GM21447 (cell line): ENCODE measurements around the gene NTNG2.

Source experiments
- ATAC-seq: cut with Tn5 transposase; IDR thresholded peaks from one replicate; pipeline ENCODE4 v1.9.1; 2021; ENCODE audit not compliant: unreplicated experiment

The NTNG2 gene

GRCh38 chr9:132234535-132234934 is 72.7 kb downstream of the NTNG2 start:
- ATAC-seq = no peak

GRCh38 chr9:132235125-132235524 is 73.3 kb downstream of the NTNG2 start:
- ATAC-seq = no peak

- no peak for ATAC-seq
Observed at GRCh38 chr9:132235894-132236661, 74.2 kb downstream of the NTNG2 start.

- ATAC-seq = no peak
Observed at GRCh38 chr9:132236662-132237311, 74.9 kb downstream of the NTNG2 start.

GRCh38 chr9:132237481-132237880 is 75.6 kb downstream of the NTNG2 start:
- ATAC-seq = no peak

GRCh38 chr9:132238026-132238972 is 76.4 kb downstream of the NTNG2 start:
- no peak for ATAC-seq

- ATAC-seq = no peak
Observed at GRCh38 chr9:132238992-132239391, 77.1 kb downstream of the NTNG2 start.

GRCh38 chr9:132239518-132239917 is 77.7 kb downstream of the NTNG2 start:
- no peak for ATAC-seq

GRCh38 chr9:132239999-132240840 is 78.4 kb downstream of the NTNG2 start:
- no peak for ATAC-seq

- peak; percentile 72 for ATAC-seq
Observed at GRCh38 chr9:132240841-132241482, 79.1 kb downstream of the NTNG2 start.

GRCh38 chr9:132241483-132241839 is 79.6 kb downstream of the NTNG2 start:
- no peak for ATAC-seq

- ATAC-seq = no peak
Observed at GRCh38 chr9:132241840-132242620, 80.2 kb downstream of the NTNG2 start.

GRCh38 chr9:132242621-132243155 is 80.8 kb downstream of the NTNG2 start:
- no peak for ATAC-seq

- no peak for ATAC-seq
Observed at GRCh38 chr9:132243156-132244074, 81.6 kb downstream of the NTNG2 start.

- no peak for ATAC-seq
Observed at GRCh38 chr9:132244582-132245455, 83.0 kb downstream of the NTNG2 start.

GRCh38 chr9:132245465-132245864 is 83.6 kb downstream of the NTNG2 start:
- ATAC-seq = no peak

GRCh38 chr9:132247942-132248341 is 86.1 kb downstream of the NTNG2 start:
- ATAC-seq = no peak
